Daoy (cell line): ENCODE data around the gene SLC1A2. TPM values are rescaled to one million over a fixed set of nuclear protein-coding genes. Genes with fewer than 3 reads are reported as not detected.

Experiments
- DNase-seq: peaks from one replicate; pipeline ENCODE4 v3.0.0-alpha.2; 2015; ENCODE audit warnings: low read depth
- total RNA-seq: library from RNA; depleted of rRNA; stranded (reverse); fragments of >200 nt; shearing (Covaris generic); gene quantifications from 2 replicates; pipeline ENCODE4 v1.2.3, GENCODE V29; 2014

SLC1A2 gene
- total RNA-seq, 1 experiment from 2014 or later, result 0.17 TPM

- no peak for DNase-seq
These were observed 42.7 kb downstream of the SLC1A2 start for GRCh38 chr11:35376613-35377012.

- DNase-seq, result no peak
These were observed 43.2 kb downstream of the SLC1A2 start for GRCh38 chr11:35376118-35376510.

- no peak for DNase-seq
These were observed 43.8 kb downstream of the SLC1A2 start for GRCh38 chr11:35375332-35376117.

GRCh38 chr11:35373284-35373933 lies 45.9 kb downstream of the SLC1A2 start:
- DNase-seq, result peak; percentile 26

GRCh38 chr11:35372565-35373283 lies 46.6 kb downstream of the SLC1A2 start:
- no peak for DNase-seq

GRCh38 chr11:35367491-35367890 lies 51.9 kb downstream of the SLC1A2 start:
- DNase-seq, result peak; percentile 32

GRCh38 chr11:35366798-35367197 lies 52.6 kb downstream of the SLC1A2 start:
- DNase-seq, result no peak

GRCh38 chr11:35365961-35366360 lies 53.4 kb downstream of the SLC1A2 start:
- DNase-seq, result no peak

- no peak for DNase-seq
These were observed 54.0 kb downstream of the SLC1A2 start for GRCh38 chr11:35365395-35365794.

- DNase-seq, result peak; percentile 68
These were observed 55.2 kb downstream of the SLC1A2 start for GRCh38 chr11:35363854-35364780.

GRCh38 chr11:35363246-35363801 lies 56.0 kb downstream of the SLC1A2 start:
- DNase-seq, result no peak

- DNase-seq, result no peak
These were observed 56.8 kb downstream of the SLC1A2 start for GRCh38 chr11:35362521-35362980.

GRCh38 chr11:35360055-35360530 lies 59.3 kb downstream of the SLC1A2 start:
- DNase-seq, result no peak

- no peak for DNase-seq
These were observed 59.9 kb downstream of the SLC1A2 start for GRCh38 chr11:35359321-35360054.

- no peak for DNase-seq
These were observed 61.0 kb downstream of the SLC1A2 start for GRCh38 chr11:35358391-35358790.

GRCh38 chr11:35357923-35358322 lies 61.4 kb downstream of the SLC1A2 start:
- no peak for DNase-seq

- no peak for DNase-seq
These were observed 64.1 kb downstream of the SLC1A2 start for GRCh38 chr11:35355102-35355749.

GRCh38 chr11:35354644-35355043 lies 64.7 kb downstream of the SLC1A2 start:
- DNase-seq, result no peak

GRCh38 chr11:35352077-35352888 lies 67.1 kb downstream of the SLC1A2 start:
- peak; percentile 21 for DNase-seq
